NCI-H2029 (cell line): Measurements from ENCODE around the gene ATR.
"Not testable (repeated sequence)": the region's sequence is repeated elsewhere in the genome, so short reads cannot be mapped to it uniquely, and the experiment has no call there.

Source experiments
- DNase-seq: peaks from one replicate; lab custom pipeline; 2025; lab: John Stamatoyannopoulos, UW

The ATR gene

DNA sequence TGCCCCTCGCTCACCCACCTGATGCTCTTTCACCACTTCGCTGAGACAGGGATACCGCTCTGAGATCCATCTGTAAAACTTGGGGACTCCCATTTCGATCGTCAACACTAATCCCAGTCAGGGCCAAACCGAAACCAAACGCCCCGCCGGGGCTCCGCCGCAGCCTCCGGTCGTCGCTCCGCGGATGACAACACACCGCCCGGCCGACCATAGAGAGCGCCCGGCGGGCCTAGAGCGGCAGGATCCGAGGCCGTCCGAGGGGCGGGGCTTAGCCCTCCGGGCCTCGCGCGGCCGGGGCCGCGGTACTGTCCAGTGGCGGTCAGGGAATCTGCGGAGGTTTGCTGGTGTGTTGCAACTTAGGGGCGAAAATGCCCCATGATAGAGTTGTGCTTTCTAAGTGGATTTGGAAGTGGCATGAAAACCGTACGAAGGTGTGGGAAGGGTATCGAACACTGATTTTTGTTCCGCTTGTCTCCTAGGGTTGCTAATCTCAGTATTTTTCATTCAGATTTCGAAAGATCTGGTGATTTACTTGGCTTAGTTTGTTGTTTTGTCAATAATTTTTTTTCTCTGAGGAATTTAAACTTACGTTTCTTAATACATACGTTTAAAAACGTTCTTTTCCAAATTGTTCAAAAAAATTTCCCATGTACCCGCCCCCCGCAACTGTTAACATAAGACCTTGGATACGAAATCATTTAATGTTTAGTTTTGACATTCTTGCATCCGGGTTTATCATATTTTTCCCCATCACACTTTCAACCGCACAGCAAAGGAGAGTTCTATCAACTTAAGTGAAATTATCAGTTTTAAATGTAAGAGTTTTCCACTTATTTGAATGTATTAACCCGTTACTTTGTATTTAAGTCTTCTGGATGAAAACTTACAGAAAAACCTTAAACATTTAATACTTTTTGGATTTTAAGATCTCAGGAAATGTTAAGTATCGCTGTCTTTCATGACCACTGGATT lies 130.4 kb downstream of the ATR start, which contains the start of gene XRN1:
Gene XRN1, minus strand, starts transcription at position 186 of the 972 bp plus-strand sequence. Its CDS starts 93 bp downstream, at position 93.
- DNase-seq, result peak; percentile 85

DNA sequence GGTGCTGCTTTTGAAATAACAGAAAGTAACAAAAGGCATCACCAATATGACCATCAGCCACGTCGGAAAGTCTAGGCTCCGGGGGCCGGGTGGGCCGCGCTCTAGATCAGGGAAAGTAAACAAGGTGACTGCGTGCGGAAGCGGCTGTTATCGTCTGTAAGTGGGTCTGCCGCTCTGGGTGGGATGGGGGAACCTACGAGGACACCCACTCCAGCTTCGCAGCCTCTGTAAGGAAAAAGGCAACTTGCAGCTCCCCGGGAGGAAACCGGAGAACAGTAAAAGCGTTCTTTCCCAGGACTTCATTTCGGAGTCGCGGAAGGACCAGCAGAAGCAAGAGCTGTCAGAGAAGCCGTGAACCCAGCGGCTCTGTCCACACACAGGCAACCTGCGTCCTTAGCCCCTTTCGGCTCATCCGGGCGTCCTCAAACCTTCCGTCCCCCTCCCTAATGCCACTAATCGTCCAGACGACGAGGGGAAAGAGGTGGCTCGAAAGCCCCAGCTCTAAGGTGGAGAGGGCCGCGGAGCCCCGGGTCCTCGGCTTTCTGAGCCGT lies 131.2 kb downstream of the ATR start:
- no peak for DNase-seq

DNA sequence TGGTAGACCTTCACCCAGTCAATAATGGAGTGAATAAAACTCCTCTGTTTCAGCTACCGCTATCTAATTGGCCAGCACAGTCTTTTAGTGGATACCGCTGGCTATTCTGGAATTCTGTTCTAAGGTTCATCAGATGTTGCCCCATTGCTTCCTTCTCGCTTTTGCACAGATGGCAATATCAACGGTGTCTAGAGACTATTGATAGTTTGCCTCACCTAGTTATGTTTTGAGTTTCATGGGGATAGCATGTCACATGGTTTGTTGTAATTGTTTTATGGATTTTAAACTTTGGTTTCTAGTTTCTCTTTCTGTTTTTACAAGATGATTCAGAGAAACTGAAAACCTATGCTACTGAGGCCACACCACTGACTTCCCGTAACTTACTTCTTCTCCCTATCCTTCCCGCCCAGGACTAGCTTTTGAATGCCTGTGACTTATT lies 132.7 kb downstream of the ATR start:
- no peak for DNase-seq

DNA sequence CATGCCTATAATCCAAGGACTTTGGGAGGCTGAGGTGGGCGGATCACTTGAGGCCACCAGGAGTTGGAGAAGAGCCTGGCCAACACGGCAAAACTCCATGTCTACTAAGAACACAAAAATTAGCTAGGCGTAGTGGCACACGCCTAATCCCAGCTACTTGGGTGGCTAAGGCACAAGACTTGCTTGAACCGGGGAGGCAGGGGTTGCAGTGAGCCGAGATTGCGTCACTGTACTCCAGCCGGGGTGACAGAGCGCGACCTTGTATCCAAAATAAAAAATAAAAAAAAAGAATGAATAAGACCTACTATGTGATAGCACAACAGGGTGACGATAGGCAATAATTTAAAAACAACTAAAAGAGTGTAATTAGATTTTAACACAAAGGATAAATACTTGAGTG lies 134.2 kb downstream of the ATR start:
- DNase-seq, result no peak

- not testable (repeated sequence) for DNase-seq
Measured at GRCh38 chr3:142443060-142443459, 135.5 kb downstream of the ATR start.

GRCh38 chr3:142439499-142440220 lies 138.9 kb downstream of the ATR start:
- not testable (repeated sequence) for DNase-seq

DNA sequence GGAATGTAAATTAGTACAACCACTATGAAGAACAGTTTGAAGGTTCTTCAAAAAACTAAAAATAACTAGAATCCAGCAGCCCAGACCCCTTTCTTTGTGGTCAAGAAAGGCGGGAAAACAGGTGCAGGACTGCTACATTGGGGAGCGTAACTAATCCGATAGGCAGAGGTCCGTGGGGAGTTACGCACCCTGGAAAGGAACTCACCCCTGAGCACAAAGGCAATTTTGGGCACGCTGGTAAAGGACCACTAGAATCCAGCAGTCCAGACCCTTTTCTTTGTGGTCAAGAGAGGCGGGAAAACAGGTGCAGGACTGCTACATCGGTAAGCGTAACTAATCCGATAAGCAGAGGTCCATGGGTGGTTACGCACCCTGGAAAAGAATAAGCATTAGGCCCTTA lies 140.4 kb downstream of the ATR start:
- not testable (repeated sequence) for DNase-seq

GRCh38 chr3:142436951-142437585 lies 141.5 kb downstream of the ATR start:
- no peak for DNase-seq

GRCh38 chr3:142434503-142434902 lies 144.0 kb downstream of the ATR start:
- no peak for DNase-seq

GRCh38 chr3:142433110-142433509 lies 145.4 kb downstream of the ATR start:
- DNase-seq, result no peak

GRCh38 chr3:142429582-142429981 lies 149.0 kb downstream of the ATR start:
- DNase-seq, result no peak

GRCh38 chr3:142424754-142425153 lies 153.8 kb downstream of the ATR start:
- DNase-seq, result no peak

- no peak for DNase-seq
Measured at GRCh38 chr3:142418926-142419592, 159.5 kb downstream of the ATR start.

- no peak for DNase-seq
Measured at GRCh38 chr3:142417302-142417701, 161.2 kb downstream of the ATR start.

- not testable (repeated sequence) for DNase-seq
Measured at GRCh38 chr3:142400537-142400936, 178.0 kb downstream of the ATR start.
